ENCODE data around the gene EGLN3. TPM values are rescaled to one million over a fixed set of nuclear protein-coding genes. Genes with fewer than 3 reads are reported as not detected.

The EGLN3 gene
- total RNA-seq = 1 to 10 TPM; 3.5 to 4.2 TPM

DNA sequence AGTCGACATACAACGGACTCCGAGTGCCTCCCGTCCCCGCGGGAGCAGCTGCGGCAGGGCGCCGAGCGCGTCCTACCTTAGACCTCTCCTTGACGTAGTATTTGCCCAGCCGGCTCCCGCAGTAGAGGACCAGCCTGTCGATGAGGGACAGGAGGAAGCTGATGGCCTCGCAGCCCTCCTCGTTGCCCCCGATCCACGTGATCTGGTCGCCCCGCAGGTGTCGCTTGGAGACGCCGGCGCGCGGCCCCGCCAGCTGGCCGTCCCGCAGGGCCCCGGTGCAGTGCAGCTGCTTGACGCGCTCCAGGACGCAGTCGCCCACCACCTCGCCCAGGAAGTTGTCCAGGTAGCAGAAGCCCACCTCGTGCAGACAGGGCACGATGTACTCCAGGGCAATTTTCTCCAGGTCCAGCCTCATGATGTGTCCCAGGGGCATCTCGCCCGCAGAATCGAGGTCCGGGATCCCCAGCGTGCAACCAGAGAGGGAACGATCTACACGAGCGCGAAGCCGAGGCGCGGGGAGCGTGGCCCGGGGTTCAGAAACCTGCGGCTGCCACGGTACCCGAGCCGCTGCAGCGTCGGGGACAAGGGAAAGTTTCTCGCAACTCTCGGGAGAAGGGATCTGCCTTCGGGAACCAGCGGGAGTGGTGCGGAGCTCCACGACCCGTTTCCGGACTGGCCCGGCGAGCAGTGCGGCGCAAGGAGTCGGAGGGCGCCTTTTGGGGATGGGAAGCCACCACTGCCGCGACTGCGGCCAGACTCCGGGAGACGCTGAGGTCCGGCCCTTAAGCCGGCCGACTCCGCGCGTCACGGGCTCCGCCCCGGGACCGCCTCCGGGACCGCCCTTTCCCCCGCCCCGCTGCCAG, at the start of gene EGLN3:
TSS of gene EGLN3 (minus strand) at position 755 of the 863 bp plus-strand sequence. CDS start at position 433, 322 bp downstream.
- Mint-ChIP-seq H3K4me1 (ENCODE audit: low read depth) (peaks cover 12% of the 10 kb centered on the region), H3K27ac (no peak within 1 kb of the TSS), H3K36me3 (ENCODE audit: low read depth) (no peaks in the 10 kb centered on the region), H3K4me3 (peak within 1 kb of the TSS; percentile 75), H3K27me3 (peaks cover 49% of the 10 kb centered on the region), H3K9me3 (no peaks in the 10 kb centered on the region)
- ATAC-seq (peak; percentile 92), DNase-seq (peak; percentile 59)
- intact Hi-C loops (cut with micrococcal nuclease) = no loop called here
- CTCF ChIA-PET = no interaction called here
- TF ChIP-seq, protein P1, sequence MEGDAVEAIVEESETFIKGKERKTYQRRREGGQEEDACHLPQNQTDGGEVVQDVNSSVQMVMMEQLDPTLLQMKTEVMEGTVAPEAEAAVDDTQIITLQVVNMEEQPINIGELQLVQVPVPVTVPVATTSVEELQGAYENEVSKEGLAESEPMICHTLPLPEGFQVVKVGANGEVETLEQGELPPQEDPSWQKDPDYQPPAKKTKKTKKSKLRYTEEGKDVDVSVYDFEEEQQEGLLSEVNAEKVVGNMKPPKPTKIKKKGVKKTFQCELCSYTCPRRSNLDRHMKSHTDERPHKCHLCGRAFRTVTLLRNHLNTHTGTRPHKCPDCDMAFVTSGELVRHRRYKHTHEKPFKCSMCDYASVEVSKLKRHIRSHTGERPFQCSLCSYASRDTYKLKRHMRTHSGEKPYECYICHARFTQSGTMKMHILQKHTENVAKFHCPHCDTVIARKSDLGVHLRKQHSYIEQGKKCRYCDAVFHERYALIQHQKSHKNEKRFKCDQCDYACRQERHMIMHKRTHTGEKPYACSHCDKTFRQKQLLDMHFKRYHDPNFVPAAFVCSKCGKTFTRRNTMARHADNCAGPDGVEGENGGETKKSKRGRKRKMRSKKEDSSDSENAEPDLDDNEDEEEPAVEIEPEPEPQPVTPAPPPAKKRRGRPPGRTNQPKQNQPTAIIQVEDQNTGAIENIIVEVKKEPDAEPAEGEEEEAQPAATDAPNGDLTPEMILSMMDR (IDR thresholded peaks at IDR 0.05) = no peak
- POLR2A ChIA-PET = interaction anchor here (0.8 kb wide), 1 partner anchor 63 kb away, joined by 3 read pairs; no protein-coding TSS in a partner anchor

DNA sequence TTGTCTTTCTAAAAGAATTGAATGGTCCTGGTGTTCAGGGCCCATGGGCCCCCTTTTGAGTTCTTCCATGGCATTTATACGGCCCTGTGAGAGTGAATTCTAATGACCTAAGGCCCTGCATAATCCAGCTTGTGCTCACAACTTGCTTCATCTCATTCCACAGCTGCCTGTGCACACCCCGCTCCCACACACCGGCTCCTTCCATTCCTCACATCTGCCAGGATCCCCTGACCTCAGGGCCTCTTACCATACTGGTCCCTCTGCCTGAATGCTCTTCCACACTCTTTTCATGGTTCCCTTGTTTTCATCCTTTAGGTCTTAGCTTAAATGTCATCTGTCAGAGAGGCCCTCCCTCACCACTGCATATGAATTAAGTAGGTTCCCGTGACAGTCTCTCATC, 49.5 kb upstream of the EGLN3 start:
- Mint-ChIP-seq H3K4me3 (no peak overlapping the region), H3K4me1 (ENCODE audit: low read depth) (no peaks in the 10 kb centered on the region), H3K27ac (no peak overlapping the region), H3K27me3 (no peaks in the 10 kb centered on the region), H3K36me3 (ENCODE audit: low read depth) (no peaks in the 10 kb centered on the region), H3K9me3 (no peaks in the 10 kb centered on the region)
- intact Hi-C loops (cut with micrococcal nuclease) = no loop called here
- ChIA-PET POLR2A (no interaction called here), CTCF (no interaction called here)
- DNase-seq (no peak), ATAC-seq (no peak)
- TF ChIP-seq, protein P1 (IDR thresholded peaks at IDR 0.05) = no peak

DNA sequence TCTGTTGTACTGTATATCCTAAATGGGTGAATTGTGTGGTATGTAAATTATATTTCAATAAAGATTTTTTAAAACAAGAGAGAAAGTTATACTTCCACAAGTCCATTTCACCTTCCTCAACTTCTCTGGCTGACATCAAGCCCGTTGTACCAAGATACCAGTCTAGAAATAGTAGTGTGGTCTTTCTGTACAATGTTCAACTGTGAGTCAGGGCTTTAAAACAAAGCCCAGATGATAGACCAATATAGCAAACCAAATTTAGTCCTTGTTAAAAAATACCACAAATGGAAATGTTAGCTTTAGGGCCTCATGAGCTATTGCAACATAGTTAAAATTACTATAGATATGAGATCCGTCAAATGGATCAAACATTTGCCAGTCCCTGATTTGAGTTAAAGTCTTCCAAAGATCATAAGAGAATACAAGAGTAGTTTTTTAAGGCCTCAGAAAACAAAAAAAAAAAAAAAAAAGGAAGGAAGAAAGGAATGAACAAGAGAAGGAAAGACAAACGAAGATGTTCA, 49.0 kb upstream of the EGLN3 start:
- no peak overlapping the region for H3K4me3 Mint-ChIP-seq
- no peaks in the 10 kb centered on the region for H3K27me3 Mint-ChIP-seq
- no peaks in the 10 kb centered on the region for H3K4me1 Mint-ChIP-seq (ENCODE audit: low read depth)
- TF ChIP-seq, protein P1 (IDR thresholded peaks at IDR 0.05) = no peak
- intact Hi-C loops (cut with micrococcal nuclease) = no loop called here
- no peaks in the 10 kb centered on the region for H3K36me3 Mint-ChIP-seq (ENCODE audit: low read depth)
- no peak overlapping the region for H3K27ac Mint-ChIP-seq
- H3K9me3 Mint-ChIP-seq = no peaks in the 10 kb centered on the region
- no peak for DNase-seq
- ATAC-seq = no peak
- CTCF ChIA-PET = no interaction called here
- POLR2A ChIA-PET = no interaction called here

DNA sequence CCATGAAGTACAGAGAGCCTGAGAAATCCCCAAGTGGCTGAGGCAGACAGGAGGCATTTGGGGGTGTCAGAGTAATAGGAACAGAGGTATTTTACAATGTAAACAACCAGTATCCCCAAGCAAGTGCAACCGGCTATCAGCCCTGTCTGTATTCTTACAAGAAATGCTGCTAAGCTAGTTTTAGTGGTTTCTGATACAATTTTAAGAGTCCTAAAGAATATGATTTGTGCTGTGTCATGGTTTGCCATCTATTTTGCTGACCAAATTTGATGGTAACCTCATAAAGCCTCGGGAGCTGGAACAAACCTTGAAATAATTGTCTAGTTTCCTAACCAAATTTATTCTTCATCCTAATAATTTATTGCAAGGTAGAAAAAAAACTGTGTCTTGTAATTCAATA, 46.7 kb upstream of the EGLN3 start:
- DNase-seq (no peak), ATAC-seq (no peak)
- Mint-ChIP-seq H3K27me3 (no peaks in the 10 kb centered on the region), H3K36me3 (ENCODE audit: low read depth) (no peaks in the 10 kb centered on the region), H3K27ac (no peak overlapping the region), H3K4me3 (no peak overlapping the region), H3K9me3 (no peaks in the 10 kb centered on the region), H3K4me1 (ENCODE audit: low read depth) (no peaks in the 10 kb centered on the region)
- TF ChIP-seq, protein P1 (IDR thresholded peaks at IDR 0.05) = no peak
- CTCF ChIA-PET = no interaction called here
- intact Hi-C loops (cut with micrococcal nuclease) = no loop called here
- POLR2A ChIA-PET = no interaction called here

DNA sequence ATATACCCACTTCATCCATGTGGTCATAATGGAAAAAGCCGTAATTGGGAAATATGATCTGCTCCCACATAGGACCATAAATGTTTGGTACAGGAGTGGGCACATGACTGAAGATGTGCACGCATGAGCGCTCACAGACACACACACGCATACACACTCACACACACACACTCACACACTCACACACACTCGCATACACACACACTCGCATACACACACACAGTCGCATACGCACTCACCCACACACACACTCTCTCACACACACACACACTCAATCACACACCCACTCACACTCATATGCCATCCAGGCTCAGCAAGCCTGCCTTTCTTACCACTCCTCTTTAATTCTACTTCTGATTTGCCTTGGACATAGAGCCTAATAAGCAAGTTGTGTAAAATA, 45.6 kb upstream of the EGLN3 start:
- ChIA-PET POLR2A (no interaction called here), CTCF (no interaction called here)
- DNase-seq = no peak
- Mint-ChIP-seq H3K9me3 (no peaks in the 10 kb centered on the region), H3K27me3 (no peaks in the 10 kb centered on the region), H3K36me3 (ENCODE audit: low read depth) (no peaks in the 10 kb centered on the region), H3K4me3 (no peak overlapping the region), H3K27ac (no peak overlapping the region), H3K4me1 (ENCODE audit: low read depth) (no peaks in the 10 kb centered on the region)
- TF ChIP-seq, protein P1 (IDR thresholded peaks at IDR 0.05) = no peak
- intact Hi-C loops (cut with micrococcal nuclease) = no loop called here
- no peak for ATAC-seq

Measured in activated CD8-positive, alpha-beta T cell treated with anti-CD3 and anti-CD28 coated beads for 36 hours (primary cell).